H1 (cell line): Measurements from ENCODE around the gene PLEKHG1.

Experiments used
- CHD1 ChIP-seq: IDR thresholded peaks from 2 replicates; pipeline ENCODE4 v1.6.1; 2012; ENCODE audit warnings: low read depth, low read length, improper control_type of control experiment
- EP300 ChIP-seq, 2 experiments: IDR thresholded peaks; 1 replicate in 1 of 2; 2 replicates in 1 of 2; pipeline ENCODE4 v1.6.1; 2011 to 2012; ENCODE audit warnings: low read depth in 2 of 2, low read length in 2 of 2, mild to moderate bottlenecking in 2 of 2, borderline replicate concordance in 1 of 2, inconsistent platforms in 1 of 2, moderate library complexity in 1 of 2
- KDM1A ChIP-seq: fragments of 200-600, 300-600 bp; sonication (generic); IDR thresholded peaks from 2 replicates; pipeline ENCODE4 v1.7.1; 2016; ENCODE audit warnings: mild to moderate bottlenecking, low read length, borderline replicate concordance
- MAFK ChIP-seq: IDR thresholded peaks from 2 replicates; pipeline ENCODE4 v1.6.1; 2012; ENCODE audit warnings: low read depth, mild to moderate bottlenecking, improper control_type of control experiment, low read length
- POLR2A ChIP-seq, 2 experiments: IDR thresholded peaks; 1 replicate in 1 of 2; 2 replicates in 1 of 2; pipeline ENCODE4 v1.6.1; 2011; ENCODE audit warnings: low read depth in 2 of 2, low read length in 2 of 2, mild to moderate bottlenecking in 2 of 2; ENCODE audit errors: control extremely low read depth in 1 of 2
- RXRA ChIP-seq: IDR thresholded peaks from 2 replicates; pipeline ENCODE4 v1.6.1; 2011; ENCODE audit warnings: low read depth, mild to moderate bottlenecking, low read length, moderate library complexity; ENCODE audit not compliant: insufficient read depth
- SIN3A ChIP-seq, 2 experiments: IDR thresholded peaks in 1 of 2; conservative IDR thresholded peaks in 1 of 2; 2 replicates each; pipeline ENCODE4 v1.6.1; 2011 to 2012; ENCODE audit warnings: low read length in 2 of 2, improper control_type of control experiment in 1 of 2, low read depth in 1 of 2, mild to moderate bottlenecking in 1 of 2
- SP4 ChIP-seq: IDR thresholded peaks from 2 replicates; pipeline ENCODE4 v1.6.1; 2012; ENCODE audit warnings: low read length, inconsistent platforms
- SUZ12 ChIP-seq: fragments of 200-600 bp; sonication (generic); IDR thresholded peaks from 2 replicates; pipeline ENCODE4 v1.6.1; 2012; ENCODE audit warnings: mild to moderate bottlenecking, inconsistent platforms, low read length, moderate library complexity, mixed read lengths
- YY1 ChIP-seq: IDR thresholded peaks from 2 replicates; pipeline ENCODE4 v1.6.1; 2011; ENCODE audit warnings: low read depth, mild to moderate bottlenecking, low read length
- ZNF274 ChIP-seq: IDR thresholded peaks from 2 replicates; pipeline ENCODE4 v1.7.0; 2012; ENCODE audit warnings: low read length, borderline replicate concordance; ENCODE audit errors: extremely low read depth
- TF ChIP-seq, protein P1 (sequence below), 3 experiments: IDR thresholded peaks; 1 replicate in 2 of 3; 2 replicates in 1 of 3; pipeline versions ENCODE4 v1.5.1 to v1.6.1; 2011; ENCODE audit warnings: low read length in 3 of 3, mild to moderate bottlenecking in 3 of 3, inconsistent platforms in 2 of 3, low read depth in 1 of 3, moderate library complexity in 1 of 3; ENCODE audit not compliant: insufficient read depth in 1 of 3; ENCODE audit errors: control extremely low read depth in 1 of 3
- TF ChIP-seq, protein P2 (sequence below): IDR thresholded peaks from 2 replicates; pipeline ENCODE4 v1.6.1; 2012; ENCODE audit warnings: inconsistent platforms

- TF ChIP-seq KDM1A = no peak
- no peak for TF ChIP-seq SUZ12
- TF ChIP-seq, protein P1, sequence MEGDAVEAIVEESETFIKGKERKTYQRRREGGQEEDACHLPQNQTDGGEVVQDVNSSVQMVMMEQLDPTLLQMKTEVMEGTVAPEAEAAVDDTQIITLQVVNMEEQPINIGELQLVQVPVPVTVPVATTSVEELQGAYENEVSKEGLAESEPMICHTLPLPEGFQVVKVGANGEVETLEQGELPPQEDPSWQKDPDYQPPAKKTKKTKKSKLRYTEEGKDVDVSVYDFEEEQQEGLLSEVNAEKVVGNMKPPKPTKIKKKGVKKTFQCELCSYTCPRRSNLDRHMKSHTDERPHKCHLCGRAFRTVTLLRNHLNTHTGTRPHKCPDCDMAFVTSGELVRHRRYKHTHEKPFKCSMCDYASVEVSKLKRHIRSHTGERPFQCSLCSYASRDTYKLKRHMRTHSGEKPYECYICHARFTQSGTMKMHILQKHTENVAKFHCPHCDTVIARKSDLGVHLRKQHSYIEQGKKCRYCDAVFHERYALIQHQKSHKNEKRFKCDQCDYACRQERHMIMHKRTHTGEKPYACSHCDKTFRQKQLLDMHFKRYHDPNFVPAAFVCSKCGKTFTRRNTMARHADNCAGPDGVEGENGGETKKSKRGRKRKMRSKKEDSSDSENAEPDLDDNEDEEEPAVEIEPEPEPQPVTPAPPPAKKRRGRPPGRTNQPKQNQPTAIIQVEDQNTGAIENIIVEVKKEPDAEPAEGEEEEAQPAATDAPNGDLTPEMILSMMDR (IDR thresholded peaks at IDR 0.05; ENCODE audit: control extremely low read depth in 1 of 3, insufficient read depth in 1 of 3, low read depth in 1 of 3, low read length in 3 of 3) = no peak
- TF ChIP-seq POLR2A (IDR thresholded peaks at IDR 0.05; ENCODE audit: control extremely low read depth in 1 of 2, low read depth in 2 of 2, low read length in 2 of 2) = no peak
- no peak for TF ChIP-seq RXRA
- no peak for TF ChIP-seq EP300 (IDR thresholded peaks at IDR 0.05; ENCODE audit: borderline replicate concordance in 1 of 2, low read depth in 2 of 2, low read length in 2 of 2)
- TF ChIP-seq ZNF274 = no peak
- TF ChIP-seq, protein P2, sequence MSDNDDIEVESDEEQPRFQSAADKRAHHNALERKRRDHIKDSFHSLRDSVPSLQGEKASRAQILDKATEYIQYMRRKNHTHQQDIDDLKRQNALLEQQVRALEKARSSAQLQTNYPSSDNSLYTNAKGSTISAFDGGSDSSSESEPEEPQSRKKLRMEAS = no peak
- no peak for TF ChIP-seq SP4
- TF ChIP-seq MAFK = no peak
- no peak for TF ChIP-seq SIN3A (conservative IDR thresholded peaks at IDR 0.05 in 1 of 2, IDR thresholded peaks at IDR 0.05 in 1 of 2; ENCODE audit: low read depth in 1 of 2, low read length in 2 of 2)
- TF ChIP-seq YY1 = no peak
- no peak for TF ChIP-seq CHD1
These were observed 6.5 kb downstream of the PLEKHG1 start for GRCh38 chr6:150606168-150606591.
